ENCODE measurements around the gene ANKRD13D. TPM values are rescaled to one million over a fixed set of nuclear protein-coding genes. Genes with fewer than 3 reads are reported as not detected.

Gene ANKRD13D
- total RNA-seq, 1 experiment from 2014 or later: 25.2 TPM

GRCh38 chr11:67345920-67346819 is 57.1 kb downstream of the ANKRD13D start:
- in situ Hi-C loops (cut with HindIII; ENCODE audit: low sequenced_read_pairs): no loop called here
- DNase-seq (ENCODE audit: low spot score): peak; percentile 33

GRCh38 chr11:67347964-67348749 is 59.1 kb downstream of the ANKRD13D start:
- DNase-seq (ENCODE audit: low spot score): no peak
- in situ Hi-C loops (cut with HindIII; ENCODE audit: low sequenced_read_pairs): no loop called here

- DNase-seq (ENCODE audit: low spot score): no peak
- in situ Hi-C loops (cut with HindIII; ENCODE audit: low sequenced_read_pairs): no loop called here
These were observed 59.9 kb downstream of the ANKRD13D start for GRCh38 chr11:67349036-67349435.

GRCh38 chr11:67349457-67349856 is 60.4 kb downstream of the ANKRD13D start:
- in situ Hi-C loops (cut with HindIII; ENCODE audit: low sequenced_read_pairs): no loop called here

GRCh38 chr11:67349928-67350465 is 60.9 kb downstream of the ANKRD13D start:
- in situ Hi-C loops (cut with HindIII; ENCODE audit: low sequenced_read_pairs): no loop called here
- no peak for DNase-seq (ENCODE audit: low spot score)

More at GRCh38 chr11:67349457-67349856, 60.4 kb downstream of the ANKRD13D start:
- DNase-seq (ENCODE audit: low spot score): no peak

- in situ Hi-C loops (cut with HindIII; ENCODE audit: low sequenced_read_pairs): no loop called here
These were observed 62.3 kb downstream of the ANKRD13D start for GRCh38 chr11:67351275-67352005.

More at GRCh38 chr11:67351275-67352005, 62.3 kb downstream of the ANKRD13D start:
- peak; percentile 86 for DNase-seq (ENCODE audit: low spot score)

Other genes starting within 250 kb of the ANKRD13D start
- gene RHOD, start 232.5 kb upstream of the ANKRD13D start, total RNA-seq (2014; rRNA removed; shearing (Covaris generic)): not detected in 2 replicates
- gene KDM2A, start 170.0 kb upstream of the ANKRD13D start, total RNA-seq (2014; rRNA removed; shearing (Covaris generic)): 11.4 and 13.4 TPM in 2 replicates
- 35.1 and 48.8 TPM in 2 replicates for gene GRK2, start 22.8 kb upstream of the ANKRD13D start, total RNA-seq (2014; rRNA removed; shearing (Covaris generic))
- gene SSH3, start 14.2 kb downstream of the ANKRD13D start, total RNA-seq (2014; rRNA removed; shearing (Covaris generic)): 1.5 and 1.8 TPM in 2 replicates
- gene POLD4, start 64.2 kb downstream of the ANKRD13D start, total RNA-seq (2014; rRNA removed; shearing (Covaris generic)): 15.2 and 19.4 TPM in 2 replicates
- gene CLCF1, start 84.3 kb downstream of the ANKRD13D start, total RNA-seq (2014; rRNA removed; shearing (Covaris generic)): 1.9 and 4.2 TPM in 2 replicates
- 20.3 and 38.1 TPM in 2 replicates for gene RAD9A, start 102.7 kb downstream of the ANKRD13D start, total RNA-seq (2014; rRNA removed; shearing (Covaris generic))
- 319 TPM in 2 replicates for gene PPP1CA, start 112.6 kb downstream of the ANKRD13D start, total RNA-seq (2014; rRNA removed; shearing (Covaris generic))
- 0.10 and 0.31 TPM in 2 replicates for gene TBC1D10C, start 114.8 kb downstream of the ANKRD13D start, total RNA-seq (2014; rRNA removed; shearing (Covaris generic))
- not detected in 2 replicates for gene CARNS1, start 126.4 kb downstream of the ANKRD13D start, total RNA-seq (2014; rRNA removed; shearing (Covaris generic))
- gene RPS6KB2, start 139.2 kb downstream of the ANKRD13D start, total RNA-seq (2014; rRNA removed; shearing (Covaris generic)): 121 and 125 TPM in 2 replicates
- not detected in 2 replicates for gene PTPRCAP, start 148.4 kb downstream of the ANKRD13D start, total RNA-seq (2014; rRNA removed; shearing (Covaris generic))
- 177 and 184 TPM in 2 replicates for gene CORO1B, start 154.2 kb downstream of the ANKRD13D start, total RNA-seq (2014; rRNA removed; shearing (Covaris generic))
- not detected in 2 replicates for gene GPR152, start 163.4 kb downstream of the ANKRD13D start, total RNA-seq (2014; rRNA removed; shearing (Covaris generic))
- gene CABP4, start 166.1 kb downstream of the ANKRD13D start, total RNA-seq (2014; rRNA removed; shearing (Covaris generic)): not detected in 2 replicates
- 88.8 and 126 TPM in 2 replicates for gene TMEM134, start 179.9 kb downstream of the ANKRD13D start, total RNA-seq (2014; rRNA removed; shearing (Covaris generic))
- gene AIP, start 193.7 kb downstream of the ANKRD13D start, total RNA-seq (2014; rRNA removed; shearing (Covaris generic)): 73.5 and 102 TPM in 2 replicates
- gene PITPNM1, start 216.1 kb downstream of the ANKRD13D start, total RNA-seq (2014; rRNA removed; shearing (Covaris generic)): 27.0 and 35.2 TPM in 2 replicates
- 36.1 and 36.4 TPM in 2 replicates for gene CDK2AP2, start 218.9 kb downstream of the ANKRD13D start, total RNA-seq (2014; rRNA removed; shearing (Covaris generic))
- not detected in 2 replicates for gene CABP2, start 234.1 kb downstream of the ANKRD13D start, total RNA-seq (2014; rRNA removed; shearing (Covaris generic))

Measured in G401 (cell line).